Measurements from ENCODE around the gene RPL29. TPM values are rescaled to one million over a fixed set of nuclear protein-coding genes. Genes with fewer than 3 reads are reported as not detected.

Gene RPL29
- total and polyA plus RNA-seq, 2 of the 13 experiments (the other 11 are each of a cell fraction or from before 2014, with no cell fraction given): 1,348 to 2,263 TPM

GRCh38 chr3:52036829-52037228 lies 41.1 kb upstream of the RPL29 start (continued):
- TF ChIP-seq, protein P1, sequence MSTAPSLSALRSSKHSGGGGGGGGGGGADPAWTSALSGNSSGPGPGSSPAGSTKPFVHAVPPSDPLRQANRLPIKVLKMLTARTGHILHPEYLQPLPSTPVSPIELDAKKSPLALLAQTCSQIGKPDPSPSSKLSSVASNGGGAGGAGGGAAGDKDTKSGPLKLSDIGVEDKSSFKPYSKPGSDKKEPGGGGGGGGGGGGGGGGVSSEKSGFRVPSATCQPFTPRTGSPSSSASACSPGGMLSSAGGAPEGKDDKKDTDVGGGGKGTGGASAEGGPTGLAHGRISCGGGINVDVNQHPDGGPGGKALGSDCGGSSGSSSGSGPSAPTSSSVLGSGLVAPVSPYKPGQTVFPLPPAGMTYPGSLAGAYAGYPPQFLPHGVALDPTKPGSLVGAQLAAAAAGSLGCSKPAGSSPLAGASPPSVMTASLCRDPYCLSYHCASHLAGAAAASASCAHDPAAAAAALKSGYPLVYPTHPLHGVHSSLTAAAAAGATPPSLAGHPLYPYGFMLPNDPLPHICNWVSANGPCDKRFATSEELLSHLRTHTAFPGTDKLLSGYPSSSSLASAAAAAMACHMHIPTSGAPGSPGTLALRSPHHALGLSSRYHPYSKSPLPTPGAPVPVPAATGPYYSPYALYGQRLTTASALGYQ (CRISPR knock-in tag; IDR thresholded peaks at IDR 0.05): no peak
- TF ChIP-seq MAFG (CRISPR knock-in tag; IDR thresholded peaks at IDR 0.05) (no peak), ZNF143 (CRISPR knock-in tag; IDR thresholded peaks at IDR 0.05) (no peak), ZFP36L1 (CRISPR knock-in tag; IDR thresholded peaks at IDR 0.05) (no peak), ZNF703 (CRISPR knock-in tag; IDR thresholded peaks at IDR 0.05; ENCODE audit: borderline replicate concordance) (no peak), TEAD3 (CRISPR knock-in tag; optimal IDR thresholded peaks at IDR 0.05; ENCODE audit: borderline replicate concordance) (peak; percentile 65), TCF7L2 (IDR thresholded peaks at IDR 0.05; ENCODE audit: low read depth, low read length) (no peak), RFXAP (CRISPR knock-in tag; IDR thresholded peaks at IDR 0.05; ENCODE audit: borderline replicate concordance) (no peak), STAG1 (CRISPR knock-in tag; IDR thresholded peaks at IDR 0.05) (peak; percentile 61), ZNF264 (CRISPR knock-in tag; IDR thresholded peaks at IDR 0.05) (no peak)
- TF ChIP-seq, protein P2, sequence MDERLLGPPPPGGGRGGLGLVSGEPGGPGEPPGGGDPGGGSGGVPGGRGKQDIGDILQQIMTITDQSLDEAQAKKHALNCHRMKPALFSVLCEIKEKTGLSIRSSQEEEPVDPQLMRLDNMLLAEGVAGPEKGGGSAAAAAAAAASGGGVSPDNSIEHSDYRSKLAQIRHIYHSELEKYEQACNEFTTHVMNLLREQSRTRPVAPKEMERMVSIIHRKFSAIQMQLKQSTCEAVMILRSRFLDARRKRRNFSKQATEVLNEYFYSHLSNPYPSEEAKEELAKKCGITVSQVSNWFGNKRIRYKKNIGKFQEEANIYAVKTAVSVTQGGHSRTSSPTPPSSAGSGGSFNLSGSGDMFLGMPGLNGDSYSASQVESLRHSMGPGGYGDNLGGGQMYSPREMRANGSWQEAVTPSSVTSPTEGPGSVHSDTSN (CRISPR knock-in tag; IDR thresholded peaks at IDR 0.05): no peak
- TF ChIP-seq, protein P3, sequence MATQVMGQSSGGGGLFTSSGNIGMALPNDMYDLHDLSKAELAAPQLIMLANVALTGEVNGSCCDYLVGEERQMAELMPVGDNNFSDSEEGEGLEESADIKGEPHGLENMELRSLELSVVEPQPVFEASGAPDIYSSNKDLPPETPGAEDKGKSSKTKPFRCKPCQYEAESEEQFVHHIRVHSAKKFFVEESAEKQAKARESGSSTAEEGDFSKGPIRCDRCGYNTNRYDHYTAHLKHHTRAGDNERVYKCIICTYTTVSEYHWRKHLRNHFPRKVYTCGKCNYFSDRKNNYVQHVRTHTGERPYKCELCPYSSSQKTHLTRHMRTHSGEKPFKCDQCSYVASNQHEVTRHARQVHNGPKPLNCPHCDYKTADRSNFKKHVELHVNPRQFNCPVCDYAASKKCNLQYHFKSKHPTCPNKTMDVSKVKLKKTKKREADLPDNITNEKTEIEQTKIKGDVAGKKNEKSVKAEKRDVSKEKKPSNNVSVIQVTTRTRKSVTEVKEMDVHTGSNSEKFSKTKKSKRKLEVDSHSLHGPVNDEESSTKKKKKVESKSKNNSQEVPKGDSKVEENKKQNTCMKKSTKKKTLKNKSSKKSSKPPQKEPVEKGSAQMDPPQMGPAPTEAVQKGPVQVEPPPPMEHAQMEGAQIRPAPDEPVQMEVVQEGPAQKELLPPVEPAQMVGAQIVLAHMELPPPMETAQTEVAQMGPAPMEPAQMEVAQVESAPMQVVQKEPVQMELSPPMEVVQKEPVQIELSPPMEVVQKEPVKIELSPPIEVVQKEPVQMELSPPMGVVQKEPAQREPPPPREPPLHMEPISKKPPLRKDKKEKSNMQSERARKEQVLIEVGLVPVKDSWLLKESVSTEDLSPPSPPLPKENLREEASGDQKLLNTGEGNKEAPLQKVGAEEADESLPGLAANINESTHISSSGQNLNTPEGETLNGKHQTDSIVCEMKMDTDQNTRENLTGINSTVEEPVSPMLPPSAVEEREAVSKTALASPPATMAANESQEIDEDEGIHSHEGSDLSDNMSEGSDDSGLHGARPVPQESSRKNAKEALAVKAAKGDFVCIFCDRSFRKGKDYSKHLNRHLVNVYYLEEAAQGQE (IDR thresholded peaks at IDR 0.05; ENCODE audit: borderline replicate concordance in 1 of 2, low read depth in 1 of 2, low read length in 2 of 2): no peak
- TF ChIP-seq, protein P4, sequence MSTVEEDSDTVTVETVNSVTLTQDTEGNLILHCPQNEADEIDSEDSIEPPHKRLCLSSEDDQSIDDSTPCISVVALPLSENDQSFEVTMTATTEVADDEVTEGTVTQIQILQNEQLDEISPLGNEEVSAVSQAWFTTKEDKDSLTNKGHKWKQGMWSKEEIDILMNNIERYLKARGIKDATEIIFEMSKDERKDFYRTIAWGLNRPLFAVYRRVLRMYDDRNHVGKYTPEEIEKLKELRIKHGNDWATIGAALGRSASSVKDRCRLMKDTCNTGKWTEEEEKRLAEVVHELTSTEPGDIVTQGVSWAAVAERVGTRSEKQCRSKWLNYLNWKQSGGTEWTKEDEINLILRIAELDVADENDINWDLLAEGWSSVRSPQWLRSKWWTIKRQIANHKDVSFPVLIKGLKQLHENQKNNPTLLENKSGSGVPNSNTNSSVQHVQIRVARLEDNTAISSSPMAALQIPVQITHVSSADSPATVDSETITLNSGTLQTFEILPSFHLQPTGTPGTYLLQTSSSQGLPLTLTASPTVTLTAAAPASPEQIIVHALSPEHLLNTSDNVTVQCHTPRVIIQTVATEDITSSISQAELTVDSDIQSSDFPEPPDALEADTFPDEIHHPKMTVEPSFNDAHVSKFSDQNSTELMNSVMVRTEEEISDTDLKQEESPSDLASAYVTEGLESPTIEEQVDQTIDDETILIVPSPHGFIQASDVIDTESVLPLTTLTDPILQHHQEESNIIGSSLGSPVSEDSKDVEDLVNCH (CRISPR knock-in tag; IDR thresholded peaks at IDR 0.05): no peak

Data from HepG2 (cell line).